K562 (cell line): ENCODE data around the gene AS3MT. TPM values are rescaled to one million over a fixed set of nuclear protein-coding genes. Genes with fewer than 3 reads are reported as not detected.
A peak's percentile ranks its signal among the peaks of the same experiment; 100 is the strongest.
"Not testable (repeated sequence)": the region's sequence is repeated elsewhere in the genome, so short reads cannot be mapped to it uniquely, and the experiment has no call there.

Source experiments
- ATAC-seq: fragments of 200-7000 bp; cut with Tn5 transposase; 3 replicates; pipeline ENCODE4 v1.9.1; 2020; ENCODE audit warnings: moderate library complexity
- BruUV-seq: library from RNA; stranded (reverse); fragments of 400-500 nt; replicated peaks from 2 replicates; lab custom pipeline; 2021; lab: Mats Ljungman, UMichigan
- CTCF ChIA-PET: fragments of 300-600 bp; formaldehyde crosslinking; extraction: SDS; loops from one replicate; lab custom pipeline; 2021; ENCODE audit warnings: low intra/inter-chr PET ratio; lab: Yijun Ruan, JAX
- POLR2A ChIA-PET: fragments of 300-600, 350-650 bp; sonication (Branson Sonifier 250); formaldehyde crosslinking; extraction: SDS; loops from one replicate; lab custom pipeline; 2021; ENCODE audit warnings: antibody characterized with exemption, inconsistent platforms; lab: Yijun Ruan, JAX
- DNase-seq, 4 experiments: peaks; one replicate each; pipeline versions ENCODE4 v3.0.0 to v3.0.0-alpha.2; 2011 to 2018; ENCODE audit warnings: low spot score in 3 of 4, mixed read lengths in 3 of 4; ENCODE audit errors: extremely low read depth in 1 of 4
- FAIRE-seq: peaks from 2 replicates; lab custom pipeline; 2011; peaks lifted over from hg19 to GRCh38; lab: Jason Lieb, UNC
- H2AFZ ChIP-seq: 2 replicates; pipeline ENCODE4 v1.6.0; 2011; ENCODE audit warnings: low read depth, low read length, control low read depth, inconsistent platforms
- H3K27ac ChIP-seq: fragments of 200-600 bp; 3 replicates; pipeline ENCODE4 v1.8.0; 2011; ENCODE audit warnings: low read depth, mild to moderate bottlenecking, control low read depth, inconsistent platforms, low read length, moderate library complexity, mixed read lengths; ENCODE audit errors: extremely low read depth
- H3K27me3 ChIP-seq, 2 experiments: fragments of 300-600 bp in 1 of 2; 2 replicates in 1 of 2; 3 replicates in 1 of 2; pipeline versions ENCODE4 v1.6.0 to v1.8.0; 2011; ENCODE audit warnings: inconsistent platforms in 2 of 2, low read length in 2 of 2, mild to moderate bottlenecking in 1 of 2, mixed read lengths in 1 of 2, moderate library complexity in 1 of 2; ENCODE audit not compliant: control insufficient read depth in 2 of 2, insufficient read depth in 2 of 2
- H3K36me3 ChIP-seq: fragments of 300-600 bp; 3 replicates; pipeline ENCODE4 v1.8.0; 2011; ENCODE audit warnings: mild to moderate bottlenecking, low read length, inconsistent platforms; ENCODE audit not compliant: control insufficient read depth, insufficient read depth
- H3K4me1 ChIP-seq, 2 experiments: fragments of 200-600 bp in 1 of 2; replicated peaks in 1 of 2; 2 replicates in 1 of 2; 3 replicates in 1 of 2; pipeline versions ENCODE4 v1.5.1 to v1.8.0; 2011; ENCODE audit warnings: inconsistent platforms in 2 of 2, low read length in 2 of 2, mild to moderate bottlenecking in 1 of 2, mixed read lengths in 1 of 2, moderate library complexity in 1 of 2; ENCODE audit not compliant: control insufficient read depth in 2 of 2, insufficient read depth in 2 of 2
- H3K4me2 ChIP-seq: 2 replicates; pipeline ENCODE4 v1.6.1; 2011; ENCODE audit warnings: low read length, control low read depth, inconsistent platforms, mixed read lengths; ENCODE audit not compliant: insufficient read depth
- H3K4me3 ChIP-seq: fragments of 200-600 bp; sonication (generic), shearing (Covaris generic); 2 replicates; pipeline ENCODE4 v1.5.1; 2016; ENCODE audit warnings: control low read depth, inconsistent platforms
- H3K79me2 ChIP-seq: fragments of 200-600 bp; 3 replicates; pipeline ENCODE4 v1.8.0; 2011; ENCODE audit warnings: low read length, inconsistent platforms; ENCODE audit not compliant: control insufficient read depth, insufficient read depth
- H3K9ac ChIP-seq, 2 experiments: 2 replicates each; pipeline versions ENCODE4 v1.6.0 to v1.6.1; 2011; ENCODE audit warnings: low read depth in 2 of 2, low read length in 2 of 2, control low read depth in 1 of 2, inconsistent platforms in 1 of 2, mild to moderate bottlenecking in 1 of 2, mixed read lengths in 1 of 2; ENCODE audit not compliant: insufficient read depth in 1 of 2
- H3K9me1 ChIP-seq: one replicate; pipeline ENCODE4 v1.6.0; 2011; ENCODE audit warnings: inconsistent platforms, mild to moderate bottlenecking, low read length, moderate library complexity; ENCODE audit not compliant: control insufficient read depth, insufficient read depth
- H3K9me3 ChIP-seq: replicated peaks from 2 replicates; pipeline ENCODE4 v1.5.1; 2011; ENCODE audit warnings: low read depth, low read length, inconsistent platforms; ENCODE audit not compliant: control insufficient read depth, insufficient read depth
- H4K20me1 ChIP-seq: replicated peaks from 2 replicates; pipeline ENCODE4 v1.6.1; 2011; ENCODE audit warnings: low read length, inconsistent platforms, mixed read lengths; ENCODE audit not compliant: control insufficient read depth, insufficient read depth
- CEBPG ChIP-seq, 3 experiments: fragments of 200-800 bp in 1 of 3; sonication (Bioruptor generic) in 1 of 3; sonication (generic) in 1 of 3; formaldehyde crosslinking in 1 of 3; IDR thresholded peaks in 2 of 3; conservative IDR thresholded peaks in 1 of 3; 2 replicates each; pipeline versions ENCODE4 v1.6.1 to v1.8.0; 2016 to 2022; ENCODE audit warnings: missing compliant biosample characterization in 2 of 3, missing genetic modification characterization in 2 of 3, mild to moderate bottlenecking in 1 of 3, missing genetic modification reagents in 1 of 3
- MEF2D ChIP-seq: conservative IDR thresholded peaks from 2 replicates; pipeline ENCODE4 v1.6.1; 2016; ENCODE audit warnings: low read depth, missing genetic modification characterization, missing compliant biosample characterization
- MEIS2 ChIP-seq: fragments of 450-650 bp; IDR thresholded peaks from 2 replicates; pipeline ENCODE4 v1.6.1; 2014; ENCODE audit warnings: mild to moderate bottlenecking; ENCODE audit not compliant: partially characterized antibody
- ZBTB1 ChIP-seq: sonication (generic); formaldehyde crosslinking; IDR thresholded peaks from 2 replicates; pipeline ENCODE4 v1.8.1; 2023; ENCODE audit warnings: missing genetic modification reagents, low read depth, mild to moderate bottlenecking, borderline replicate concordance
- ZNF354B ChIP-seq: fragments of 250-450 bp; sonication (Bioruptor Pico); IDR thresholded peaks from 2 replicates; pipeline ENCODE4 v1.4.0; 2020
- ZNF551 ChIP-seq: fragments of 250-450 bp; sonication (Bioruptor Pico); IDR thresholded peaks from 2 replicates; pipeline ENCODE4 v1.5.0; 2021; ENCODE audit warnings: mild to moderate bottlenecking, moderate library complexity
- WGBS: fragments of 100-300 bp; shearing (Covaris generic); methylation state at CpG from one replicate; pipeline ENCODE4 v1.1.6; 2016; ENCODE audit warnings: low coverage, mixed read lengths; ENCODE audit not compliant: insufficient coverage; ENCODE audit errors: missing lambda C conversion rate; 5-methylcytosine and 5-hydroxymethylcytosine counted together
- in situ Hi-C: fragments of 300-500 bp; cut with MboI; formaldehyde crosslinking; loops from 4 replicates; pipeline ENCODE4 v1.15.0; 2018; ENCODE audit warnings: inconsistent platforms, mixed read lengths
- intact Hi-C: fragments of 100-400 bp; cut with micrococcal nuclease; formaldehyde crosslinking; loops from 2 replicates; pipeline ENCODE4 v1.14.2; 2022
- polyA plus RNA-seq, 8 experiments: library from polyadenylated mRNA; depleted of rRNA in 4 of 8; stranded (reverse) in 5 of 8; unstranded in 3 of 8; fragments of >200 nt; fragmentation: Nextera tagmentation in 2 of 8; fragmentation: Illumina TruSeq in 1 of 8; extraction: Ambion mirVana in 2 of 8; extraction: Trizol in 1 of 8; gene quantifications; 2 replicates each; pipeline versions ENCODE4 v1.2.1 to v1.2.3, GENCODE V29; 2011 to 2014; ENCODE audit warnings: inconsistent platforms in 1 of 8, missing spikeins in 1 of 8
- total RNA-seq, 7 experiments: library from RNA; depleted of rRNA in 6 of 7; stranded (reverse); fragments of >200 nt in 6 of 7; fragmentation: Illumina TruSeq in 2 of 7; extraction: Trizol in 2 of 7; gene quantifications; 2 replicates each; pipeline versions ENCODE4 v1.2.1 to v1.2.3, GENCODE V29; 2011 to 2021; ENCODE audit warnings: low replicate concordance in 1 of 7
- TF ChIP-seq, protein P1 (sequence below), 2 experiments: fragments of 450-650 bp in 1 of 2; sonication (generic) in 1 of 2; formaldehyde crosslinking in 1 of 2; IDR thresholded peaks in 1 of 2; conservative IDR thresholded peaks in 1 of 2; 2 replicates each; pipeline versions ENCODE4 v1.6.1 to v1.8.1; 2016 to 2023; ENCODE audit warnings: mild to moderate bottlenecking in 2 of 2, moderate library complexity in 2 of 2, inconsistent platforms in 1 of 2, missing genetic modification reagents in 1 of 2

AS3MT gene
- total and polyA plus RNA-seq, 9 of the 15 experiments (the other 6 are each of a cell fraction or from before 2014, with no cell fraction given), result 0.04 to 0.33 (median 0.19) TPM; not detected in 2

DNA sequence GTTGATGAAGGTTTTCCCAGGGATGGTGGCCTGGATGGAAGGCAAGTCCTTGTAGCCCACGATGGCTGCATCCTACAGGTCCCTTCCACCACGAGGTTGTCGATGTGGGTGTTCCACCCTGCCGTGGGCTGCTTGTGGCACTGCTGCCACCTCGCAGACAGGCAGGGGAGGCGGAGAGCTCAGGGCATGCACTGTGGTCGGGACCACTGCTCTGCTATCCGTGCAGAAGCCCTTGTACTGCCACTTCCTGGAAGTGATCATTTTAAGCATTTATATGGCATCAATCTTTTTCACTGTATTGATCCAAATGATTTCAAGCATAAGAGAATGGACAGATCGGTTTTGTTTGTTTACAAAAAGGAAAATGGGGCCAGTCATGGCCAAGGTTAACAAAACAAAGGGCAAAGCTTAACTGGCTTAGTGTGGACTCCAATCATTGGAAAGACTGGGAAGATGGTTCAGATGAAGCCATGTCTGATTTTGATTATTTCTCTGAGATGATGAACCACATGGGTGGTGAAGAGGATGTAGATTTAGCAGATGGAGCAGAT lies 23.8 kb upstream of the AS3MT start:
- Histone ChIP-seq H2AFZ (no peak overlapping the region), H3K36me3 (no peaks in the 10 kb centered on the region), H3K27me3 (no peaks in the 10 kb centered on the region), H3K9ac (no peak overlapping the region)
- DNase-seq (no peak), ATAC-seq (no peak)
- no TSS peak for BruUV-seq
- 12% methylated on average over 9 of the region's 9 CpGs for WGBS
- no peak for TF ChIP-seq ZNF551 (CRISPR knock-in tag)
- TF ChIP-seq, all 486 proteins: peak for 0
- FAIRE-seq, result no peak
- ChIA-PET POLR2A (no interaction called here), CTCF (interaction anchor here (0.6 kb wide), 1 partner anchor 62 kb away, joined by 3 read pairs; no protein-coding TSS in a partner anchor)
- Histone ChIP-seq H4K20me1 (no peaks in the 10 kb centered on the region), H3K4me3 (no peak overlapping the region), H3K79me2 (no peaks in the 10 kb centered on the region), H3K9me1 (no peaks in the 10 kb centered on the region), H3K27ac (no peak overlapping the region), H3K4me1 (no peaks in the 10 kb centered on the region; a peak in 1 of 5 replicates), H3K9me3 (no peaks in the 10 kb centered on the region), H3K4me2 (no peak overlapping the region)
- in situ Hi-C loops (no loop called here), intact Hi-C loops (no loop called here)

DNA sequence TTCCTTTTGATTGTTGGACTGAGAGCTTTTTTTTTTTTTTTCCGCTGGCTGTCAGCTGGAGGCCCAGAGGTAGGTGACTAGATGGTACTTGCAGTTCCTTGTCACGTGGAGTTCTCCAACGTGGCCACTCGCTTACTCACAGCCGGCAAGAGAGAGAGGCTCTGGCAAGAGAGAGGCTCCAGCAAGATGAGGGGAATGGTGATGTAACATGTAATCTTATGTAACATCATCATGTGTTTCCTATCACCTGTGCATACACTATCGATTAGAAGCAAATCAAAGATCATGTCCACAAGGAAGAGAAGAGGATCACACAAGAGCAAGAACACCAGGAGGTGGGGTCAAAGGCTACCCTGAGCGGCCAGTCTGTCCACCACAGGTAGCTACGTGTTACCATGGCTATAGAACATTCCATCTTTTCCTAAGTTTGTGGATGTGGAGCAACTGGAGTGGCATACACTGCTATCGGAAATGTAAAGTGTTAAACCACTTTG lies 19.2 kb upstream of the AS3MT start:
- intact Hi-C loops, result no loop called here
- no peak for FAIRE-seq

DNA sequence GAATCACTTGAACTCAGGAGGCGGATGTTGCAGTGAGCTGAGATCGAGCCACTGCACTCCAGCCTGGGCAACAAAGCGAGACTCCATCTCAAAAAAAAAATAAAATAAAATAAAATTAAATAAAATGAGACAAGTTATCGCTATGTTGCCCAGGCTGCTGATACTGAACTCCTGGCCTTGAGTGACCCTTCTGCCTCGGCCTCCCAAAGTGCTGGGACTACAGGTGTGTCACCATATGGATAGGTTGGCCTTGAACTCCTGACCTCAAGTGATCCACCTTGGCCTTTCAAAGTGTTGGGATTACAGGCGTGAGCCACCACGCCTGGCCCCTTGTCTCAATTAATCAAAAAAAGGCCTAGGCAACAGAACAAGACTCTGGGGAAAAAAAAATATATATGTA lies 16.0 kb upstream of the AS3MT start:
- H2AFZ ChIP-seq, H3K4me3 ChIP-seq, H3K27me3 ChIP-seq, in situ Hi-C loops, DNase-seq, H4K20me1 ChIP-seq, POLR2A ChIA-PET, H3K9me1 ChIP-seq, CTCF ChIA-PET, H3K9me3 ChIP-seq, intact Hi-C loops, BruUV-seq, ATAC-seq, H3K36me3 ChIP-seq, FAIRE-seq, H3K9ac ChIP-seq: not testable (repeated sequence)
- peaks cover 15% of the 10 kb centered on the region for H3K79me2 ChIP-seq
- H3K4me1 ChIP-seq, result peaks cover 7 to 20% of the 10 kb centered on the region in 2 experiments; a peak in 3 of 5 replicates
- 0 out of 2 replicates have a peak overlapping the region, but pooled peaks have one; percentile 12 for H3K4me2 ChIP-seq
- peak overlapping the region; percentile 99; the same call in 1 of the 3 replicates for H3K27ac ChIP-seq
- 93% methylated on average over 5 of the region's 7 CpGs for WGBS

More for the DNA sequence above, 19.2 kb upstream of the AS3MT start:
- H3K4me1 ChIP-seq, result no peaks in the 10 kb centered on the region; a peak in 1 of 5 replicates
- in situ Hi-C loops, result no loop called here
- H4K20me1 ChIP-seq, result no peaks in the 10 kb centered on the region
- ChIA-PET CTCF (no interaction called here), POLR2A (no interaction called here)
- TF ChIP-seq MEF2D (tag) (no peak), ZBTB1 (CRISPR knock-in tag) (no peak), ZNF354B (CRISPR knock-in tag) (no peak), CEBPG (CRISPR knock-in tag; IDR thresholded peaks at IDR 0.05) (no peak), CEBPG (tag; conservative IDR thresholded peaks at IDR 0.05 in 1 of 2, IDR thresholded peaks at IDR 0.05 in 1 of 2) (peak in 1 of 2 experiments; percentile 52; a peak in 1 of 4 replicates), MEIS2 (no peak)
- TF ChIP-seq, protein P1, sequence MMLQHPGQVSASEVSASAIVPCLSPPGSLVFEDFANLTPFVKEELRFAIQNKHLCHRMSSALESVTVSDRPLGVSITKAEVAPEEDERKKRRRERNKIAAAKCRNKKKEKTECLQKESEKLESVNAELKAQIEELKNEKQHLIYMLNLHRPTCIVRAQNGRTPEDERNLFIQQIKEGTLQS (IDR thresholded peaks at IDR 0.05), result peak; percentile 31; the same call in 1 of the 2 replicates
- TF ChIP-seq, protein P1 (CRISPR knock-in tag; conservative IDR thresholded peaks at IDR 0.05), result no peak
- H3K9me1 ChIP-seq, result no peaks in the 10 kb centered on the region
- H3K9ac ChIP-seq, result no peak overlapping the region
- no peaks in the 10 kb centered on the region for H3K9me3 ChIP-seq
- H3K79me2 ChIP-seq, result peaks cover 2% of the 10 kb centered on the region; the same call in 2 of the 3 replicates
- ATAC-seq, result no peak
- no peaks in the 10 kb centered on the region for H3K36me3 ChIP-seq
- no peak overlapping the region for H2AFZ ChIP-seq
- H3K27ac ChIP-seq, result no peak overlapping the region
- BruUV-seq, result no TSS peak
- WGBS, result 54% methylated on average over 6 of the region's 9 CpGs
- H3K4me3 ChIP-seq, result no peak overlapping the region
- no peak for DNase-seq
- H3K27me3 ChIP-seq, result no peaks in the 10 kb centered on the region
- H3K4me2 ChIP-seq, result no peak overlapping the region
